ENCODE measurements around the gene TMEM187. TPM values are rescaled to one million over a fixed set of nuclear protein-coding genes. Genes with fewer than 3 reads are reported as not detected.

Gene TMEM187
- total RNA-seq, 1 donor from 2014 or later = 8.6 TPM

DNA sequence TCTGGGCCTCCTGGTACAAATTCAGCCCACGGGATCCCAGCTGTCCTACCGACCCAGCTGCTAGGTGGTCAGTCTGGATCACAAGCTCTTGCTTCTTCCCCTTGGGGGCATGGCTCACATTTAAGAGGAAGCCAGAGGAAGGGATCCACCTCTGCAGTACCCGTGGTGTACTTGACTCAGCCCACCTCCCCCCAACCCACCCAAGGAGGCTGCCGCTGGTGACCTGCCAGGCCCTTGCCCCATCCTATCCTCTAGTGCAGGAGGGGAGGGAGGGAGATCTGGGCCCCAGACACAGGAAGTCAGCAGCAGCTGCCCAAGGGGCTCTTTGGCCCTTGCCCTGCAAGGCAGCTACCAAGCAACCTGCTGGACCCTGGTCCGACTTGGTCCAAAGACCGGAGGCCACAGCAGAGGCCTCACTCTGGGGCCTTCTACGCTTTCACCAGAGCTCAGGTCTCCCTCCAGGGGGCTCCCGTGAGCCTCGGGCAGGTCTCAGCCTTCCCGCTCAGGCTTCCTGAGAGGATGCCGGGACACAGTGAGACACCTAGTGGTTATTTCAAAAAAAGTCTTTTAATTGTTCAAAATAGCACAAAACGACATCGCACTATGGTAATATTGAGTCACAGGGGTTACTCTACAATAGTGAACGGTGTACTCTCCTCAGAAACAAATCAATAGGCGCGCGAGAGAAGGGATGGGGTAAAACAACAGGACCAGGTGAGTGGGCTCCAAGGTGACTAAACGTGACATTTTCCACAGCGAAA, 25.4 kb upstream of the TMEM187 start:
- Mint-ChIP-seq H3K9me3 (ENCODE audit: unreplicated experiment) (no peaks in the 10 kb centered on the region), H3K27ac (ENCODE audit: unreplicated experiment) (peak overlapping the region; percentile 69), H3K36me3 (ENCODE audit: low read depth, unreplicated experiment) (peaks cover 2% of the 10 kb centered on the region), H3K4me3 (ENCODE audit: unreplicated experiment) (no peak overlapping the region), H3K4me1 (ENCODE audit: low read depth, unreplicated experiment) (peaks cover 5% of the 10 kb centered on the region), H3K27me3 (ENCODE audit: low read depth, unreplicated experiment) (no peaks in the 10 kb centered on the region)
- FAIRE-seq (peak; percentile 97), DNase-seq (ENCODE audit: low read depth) (peak; percentile 47)
- no peak for TF ChIP-seq EZH2 (IDR thresholded peaks at IDR 0.05; ENCODE audit: insufficient read depth, low read length)
- TF ChIP-seq, protein P1, sequence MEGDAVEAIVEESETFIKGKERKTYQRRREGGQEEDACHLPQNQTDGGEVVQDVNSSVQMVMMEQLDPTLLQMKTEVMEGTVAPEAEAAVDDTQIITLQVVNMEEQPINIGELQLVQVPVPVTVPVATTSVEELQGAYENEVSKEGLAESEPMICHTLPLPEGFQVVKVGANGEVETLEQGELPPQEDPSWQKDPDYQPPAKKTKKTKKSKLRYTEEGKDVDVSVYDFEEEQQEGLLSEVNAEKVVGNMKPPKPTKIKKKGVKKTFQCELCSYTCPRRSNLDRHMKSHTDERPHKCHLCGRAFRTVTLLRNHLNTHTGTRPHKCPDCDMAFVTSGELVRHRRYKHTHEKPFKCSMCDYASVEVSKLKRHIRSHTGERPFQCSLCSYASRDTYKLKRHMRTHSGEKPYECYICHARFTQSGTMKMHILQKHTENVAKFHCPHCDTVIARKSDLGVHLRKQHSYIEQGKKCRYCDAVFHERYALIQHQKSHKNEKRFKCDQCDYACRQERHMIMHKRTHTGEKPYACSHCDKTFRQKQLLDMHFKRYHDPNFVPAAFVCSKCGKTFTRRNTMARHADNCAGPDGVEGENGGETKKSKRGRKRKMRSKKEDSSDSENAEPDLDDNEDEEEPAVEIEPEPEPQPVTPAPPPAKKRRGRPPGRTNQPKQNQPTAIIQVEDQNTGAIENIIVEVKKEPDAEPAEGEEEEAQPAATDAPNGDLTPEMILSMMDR (IDR thresholded peaks at IDR 0.05; ENCODE audit: insufficient read depth, low read depth, low read length) = peak; percentile 61
- Histone ChIP-seq H3K36me3 (ENCODE audit: insufficient read depth, low read length) (peaks cover 3% of the 10 kb centered on the region), H3K27ac (ENCODE audit: low read depth, low read length) (no peak overlapping the region), H2AFZ (ENCODE audit: low read depth, low read length) (no peak overlapping the region), H3K9ac (ENCODE audit: low read length) (no peak overlapping the region), H3K9me3 (ENCODE audit: insufficient read depth, low read depth, low read length) (no peaks in the 10 kb centered on the region), H3K27me3 (ENCODE audit: insufficient read depth, low read length) (no peaks in the 10 kb centered on the region), H3K4me1 (ENCODE audit: insufficient read depth, low read length) (no peaks in the 10 kb centered on the region), H3K4me2 (ENCODE audit: low read length) (no peak overlapping the region), H3K79me2 (ENCODE audit: insufficient read depth, low read length) (no peaks in the 10 kb centered on the region), H3K4me3 (ENCODE audit: insufficient read depth, low read depth, low read length) (no peak overlapping the region), H4K20me1 (ENCODE audit: insufficient read depth, low read length) (no peaks in the 10 kb centered on the region)

DNA sequence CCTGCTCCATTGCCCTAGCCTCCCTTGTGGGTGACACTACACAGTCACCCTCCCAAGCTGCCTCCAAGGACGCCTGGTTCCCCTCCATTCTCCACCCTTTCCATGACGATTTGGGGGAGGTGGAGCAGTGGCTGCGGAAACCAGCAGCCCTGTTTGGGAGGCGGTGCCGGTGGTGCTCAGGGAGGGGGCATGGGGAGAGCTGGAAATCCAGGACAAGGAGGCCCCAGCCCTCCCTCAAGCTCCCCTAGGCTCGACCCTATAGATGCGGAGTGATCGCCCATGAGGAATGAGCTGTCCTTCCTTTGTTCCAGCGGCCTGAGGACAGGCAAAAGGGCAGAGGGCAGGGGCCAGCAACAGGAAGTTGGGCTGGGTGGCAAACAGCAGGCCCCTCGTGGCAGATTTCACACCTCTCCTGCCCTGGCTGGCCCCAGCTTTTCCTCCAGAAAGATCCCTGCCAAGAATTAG, 24.5 kb upstream of the TMEM187 start:
- H2AFZ ChIP-seq (ENCODE audit: low read depth, low read length) = no peak overlapping the region
- no peak for DNase-seq (ENCODE audit: low read depth)
- no peaks in the 10 kb centered on the region for H3K9me3 ChIP-seq (ENCODE audit: insufficient read depth, low read depth, low read length)
- H3K27ac ChIP-seq (ENCODE audit: low read depth, low read length) = peak overlapping the region; percentile 12
- no peaks in the 10 kb centered on the region for H3K27me3 ChIP-seq (ENCODE audit: insufficient read depth, low read length)
- no peak overlapping the region for H3K9ac ChIP-seq (ENCODE audit: low read length)
- no peak overlapping the region for H3K4me2 ChIP-seq (ENCODE audit: low read length)
- H3K4me1 ChIP-seq (ENCODE audit: insufficient read depth, low read length) = peaks cover 2% of the 10 kb centered on the region
- Mint-ChIP-seq H3K4me1 (ENCODE audit: low read depth, unreplicated experiment) (peaks cover 5% of the 10 kb centered on the region), H3K4me3 (ENCODE audit: unreplicated experiment) (no peak overlapping the region), H3K9me3 (ENCODE audit: unreplicated experiment) (no peaks in the 10 kb centered on the region), H3K27me3 (ENCODE audit: low read depth, unreplicated experiment) (no peaks in the 10 kb centered on the region), H3K36me3 (ENCODE audit: low read depth, unreplicated experiment) (peaks cover 2% of the 10 kb centered on the region), H3K27ac (ENCODE audit: unreplicated experiment) (no peak overlapping the region)
- peaks cover 5% of the 10 kb centered on the region for H3K79me2 ChIP-seq (ENCODE audit: insufficient read depth, low read length)
- H3K4me3 ChIP-seq (ENCODE audit: insufficient read depth, low read depth, low read length) = no peak overlapping the region
- H4K20me1 ChIP-seq (ENCODE audit: insufficient read depth, low read length) = no peaks in the 10 kb centered on the region
- TF ChIP-seq, protein P1 (IDR thresholded peaks at IDR 0.05; ENCODE audit: insufficient read depth, low read depth, low read length) = no peak
- TF ChIP-seq EZH2 (IDR thresholded peaks at IDR 0.05; ENCODE audit: insufficient read depth, low read length) = no peak
- peaks cover 3% of the 10 kb centered on the region for H3K36me3 ChIP-seq (ENCODE audit: insufficient read depth, low read length)
- no peak for FAIRE-seq
